Measurements from ENCODE around the gene GREB1L.
A peak's percentile ranks its signal among the peaks of the same experiment; 100 is the strongest.

DNA sequence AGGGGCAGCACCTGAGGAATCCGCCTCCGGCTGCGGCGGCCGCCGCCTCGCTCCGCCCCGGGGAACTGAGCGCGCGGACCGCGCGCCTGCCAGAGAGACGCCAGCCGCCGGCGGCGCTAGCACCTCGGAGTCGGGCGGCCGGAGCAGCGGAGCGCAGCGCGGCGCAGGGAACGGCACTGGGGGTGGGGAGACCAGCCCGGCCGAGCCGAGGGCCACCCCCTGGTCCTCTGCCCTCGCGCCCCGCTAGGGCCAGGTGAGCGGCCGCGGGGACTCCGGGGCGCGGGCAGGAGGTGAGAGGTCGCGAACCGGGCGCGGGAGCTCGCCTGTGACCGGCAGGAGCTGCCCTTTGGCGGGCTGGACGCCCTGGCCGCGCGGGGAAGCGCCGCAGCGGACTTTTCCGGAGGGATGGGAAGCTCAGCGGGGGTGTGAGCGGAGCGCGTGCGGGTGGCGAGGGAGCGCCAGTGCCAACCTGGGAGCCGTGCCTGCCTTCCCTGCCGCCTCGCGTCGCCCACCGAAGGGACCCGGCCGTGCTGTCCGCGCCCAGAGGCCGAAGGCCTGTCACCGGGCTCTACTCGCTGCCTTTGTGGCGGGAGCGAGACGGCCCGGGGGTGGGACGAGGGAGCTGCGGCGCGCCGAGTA, at the start of gene GREB1L:
- no peak for TF ChIP-seq POLR2A (IDR thresholded peaks at IDR 0.05)
- TF ChIP-seq, protein P1, sequence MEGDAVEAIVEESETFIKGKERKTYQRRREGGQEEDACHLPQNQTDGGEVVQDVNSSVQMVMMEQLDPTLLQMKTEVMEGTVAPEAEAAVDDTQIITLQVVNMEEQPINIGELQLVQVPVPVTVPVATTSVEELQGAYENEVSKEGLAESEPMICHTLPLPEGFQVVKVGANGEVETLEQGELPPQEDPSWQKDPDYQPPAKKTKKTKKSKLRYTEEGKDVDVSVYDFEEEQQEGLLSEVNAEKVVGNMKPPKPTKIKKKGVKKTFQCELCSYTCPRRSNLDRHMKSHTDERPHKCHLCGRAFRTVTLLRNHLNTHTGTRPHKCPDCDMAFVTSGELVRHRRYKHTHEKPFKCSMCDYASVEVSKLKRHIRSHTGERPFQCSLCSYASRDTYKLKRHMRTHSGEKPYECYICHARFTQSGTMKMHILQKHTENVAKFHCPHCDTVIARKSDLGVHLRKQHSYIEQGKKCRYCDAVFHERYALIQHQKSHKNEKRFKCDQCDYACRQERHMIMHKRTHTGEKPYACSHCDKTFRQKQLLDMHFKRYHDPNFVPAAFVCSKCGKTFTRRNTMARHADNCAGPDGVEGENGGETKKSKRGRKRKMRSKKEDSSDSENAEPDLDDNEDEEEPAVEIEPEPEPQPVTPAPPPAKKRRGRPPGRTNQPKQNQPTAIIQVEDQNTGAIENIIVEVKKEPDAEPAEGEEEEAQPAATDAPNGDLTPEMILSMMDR (IDR thresholded peaks at IDR 0.05): peak in 3 of 4 experiments; percentile 13 to 60 (median 49)
